ENCODE results near the gene DHX36.

The DHX36 gene

DNA sequence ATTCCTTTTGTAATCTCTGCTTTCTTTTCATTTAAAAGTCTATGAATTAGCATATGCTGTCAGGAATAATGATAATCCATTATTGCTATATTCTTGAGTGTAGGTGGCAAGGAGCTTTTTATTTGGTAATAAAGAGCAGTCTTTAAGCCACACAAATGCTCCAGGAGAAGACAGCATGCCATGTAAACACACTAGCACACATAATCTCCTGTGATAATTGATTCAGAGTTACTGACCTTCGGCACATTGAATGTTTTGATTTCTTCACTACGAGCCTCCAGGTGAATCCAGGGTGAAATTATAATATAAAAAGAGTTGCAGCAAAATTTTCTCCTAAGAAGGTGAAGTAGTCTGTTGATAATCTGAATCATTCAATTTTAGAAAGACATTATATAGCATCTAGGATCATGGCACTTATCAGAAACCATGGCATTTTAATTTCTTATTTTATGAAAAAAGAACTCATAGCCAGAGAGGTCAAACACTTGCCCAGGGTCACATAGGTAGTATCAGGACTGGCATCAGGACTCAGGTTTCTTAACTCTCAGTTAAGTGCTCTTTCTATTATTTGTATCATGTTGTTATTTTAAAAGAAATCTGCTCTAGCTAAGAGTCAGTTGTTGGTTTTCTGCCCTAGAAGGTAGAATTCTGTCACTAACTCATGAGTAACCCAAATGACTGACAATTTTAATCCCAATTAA, 21.3 kb upstream of the DHX36 start:
- no peak for DNase-seq (ENCODE audit: low read depth)
- TF ChIP-seq, protein P1, sequence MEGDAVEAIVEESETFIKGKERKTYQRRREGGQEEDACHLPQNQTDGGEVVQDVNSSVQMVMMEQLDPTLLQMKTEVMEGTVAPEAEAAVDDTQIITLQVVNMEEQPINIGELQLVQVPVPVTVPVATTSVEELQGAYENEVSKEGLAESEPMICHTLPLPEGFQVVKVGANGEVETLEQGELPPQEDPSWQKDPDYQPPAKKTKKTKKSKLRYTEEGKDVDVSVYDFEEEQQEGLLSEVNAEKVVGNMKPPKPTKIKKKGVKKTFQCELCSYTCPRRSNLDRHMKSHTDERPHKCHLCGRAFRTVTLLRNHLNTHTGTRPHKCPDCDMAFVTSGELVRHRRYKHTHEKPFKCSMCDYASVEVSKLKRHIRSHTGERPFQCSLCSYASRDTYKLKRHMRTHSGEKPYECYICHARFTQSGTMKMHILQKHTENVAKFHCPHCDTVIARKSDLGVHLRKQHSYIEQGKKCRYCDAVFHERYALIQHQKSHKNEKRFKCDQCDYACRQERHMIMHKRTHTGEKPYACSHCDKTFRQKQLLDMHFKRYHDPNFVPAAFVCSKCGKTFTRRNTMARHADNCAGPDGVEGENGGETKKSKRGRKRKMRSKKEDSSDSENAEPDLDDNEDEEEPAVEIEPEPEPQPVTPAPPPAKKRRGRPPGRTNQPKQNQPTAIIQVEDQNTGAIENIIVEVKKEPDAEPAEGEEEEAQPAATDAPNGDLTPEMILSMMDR (conservative IDR thresholded peaks at IDR 0.05; ENCODE audit: low read depth, low read length), result no peak

DNA sequence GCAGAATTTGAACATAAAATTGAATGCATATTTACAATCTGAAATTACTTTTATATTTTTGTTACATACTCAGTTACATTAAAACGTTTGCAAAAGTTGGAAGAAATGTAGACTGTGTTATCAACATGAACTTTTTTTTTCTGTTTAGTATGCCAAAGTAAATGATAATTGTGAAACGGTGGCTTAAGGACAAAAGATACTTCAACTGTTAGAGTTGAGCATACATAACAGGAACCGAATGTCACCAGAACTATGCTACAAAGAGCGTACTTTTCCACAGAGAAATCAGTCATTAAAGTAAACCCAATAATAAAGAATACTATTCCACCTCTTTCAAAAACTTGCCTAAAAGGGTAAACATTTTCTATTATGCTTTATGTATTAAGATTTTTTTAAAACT, 14.3 kb upstream of the DHX36 start:
- no peak overlapping the region for H3K4me3 ChIP-seq (ENCODE audit: low read depth, low read length)
- TF ChIP-seq, protein P1 (conservative IDR thresholded peaks at IDR 0.05; ENCODE audit: low read depth, low read length), result no peak
- no peak for DNase-seq (ENCODE audit: low read depth)

More for the DNA sequence above, 21.3 kb upstream of the DHX36 start:
- no peak overlapping the region for H3K4me3 ChIP-seq (ENCODE audit: low read depth, low read length)

DNA sequence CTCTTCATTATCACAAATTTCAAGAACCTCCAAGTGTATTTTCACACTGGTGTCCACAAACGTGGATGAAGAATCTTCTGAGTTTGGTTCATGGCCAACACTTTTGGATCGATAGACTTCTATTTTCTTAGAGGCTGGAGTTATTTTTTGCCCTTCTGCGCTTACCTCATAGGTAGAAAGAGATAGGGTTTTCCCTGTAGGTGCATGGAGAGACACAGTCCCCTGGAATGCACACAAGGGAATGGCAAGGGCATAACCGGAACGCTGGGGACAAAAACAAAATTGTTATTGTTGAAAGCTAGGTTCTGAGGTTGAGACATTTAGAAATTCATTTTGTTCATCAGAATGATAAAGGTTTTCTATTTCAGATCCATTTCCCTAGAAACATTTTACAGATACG, 13.7 kb upstream of the DHX36 start:
- H3K4me3 ChIP-seq (ENCODE audit: low read depth, low read length), result no peak overlapping the region
- no peak for DNase-seq (ENCODE audit: low read depth)
- TF ChIP-seq, protein P1 (conservative IDR thresholded peaks at IDR 0.05; ENCODE audit: low read depth, low read length), result no peak

DNA sequence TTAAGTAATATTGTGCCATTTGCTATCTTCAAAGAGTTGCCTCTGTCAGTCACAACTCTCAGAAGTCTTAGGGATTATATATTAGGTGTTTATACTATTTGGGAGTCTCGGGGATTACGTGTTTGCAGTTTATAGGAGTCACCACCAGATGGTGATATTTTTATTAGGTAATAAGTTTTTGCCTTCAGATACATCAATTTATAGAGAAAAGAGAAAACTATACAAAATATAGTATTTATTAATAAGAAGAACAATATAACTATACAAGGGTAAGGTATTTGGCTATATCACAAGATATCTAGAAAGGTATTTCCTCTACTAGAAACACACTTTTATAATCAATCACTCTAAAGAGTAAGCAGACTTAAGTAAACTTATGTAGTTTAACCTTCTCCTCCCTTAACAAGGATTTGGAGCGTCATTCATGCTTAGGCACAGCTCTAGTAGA, 10.7 kb upstream of the DHX36 start:
- TF ChIP-seq, protein P1 (conservative IDR thresholded peaks at IDR 0.05; ENCODE audit: low read depth, low read length), result peak; percentile 54
- H3K4me3 ChIP-seq (ENCODE audit: low read depth, low read length), result no peak overlapping the region
- DNase-seq (ENCODE audit: low read depth), result peak; percentile 66

DNA sequence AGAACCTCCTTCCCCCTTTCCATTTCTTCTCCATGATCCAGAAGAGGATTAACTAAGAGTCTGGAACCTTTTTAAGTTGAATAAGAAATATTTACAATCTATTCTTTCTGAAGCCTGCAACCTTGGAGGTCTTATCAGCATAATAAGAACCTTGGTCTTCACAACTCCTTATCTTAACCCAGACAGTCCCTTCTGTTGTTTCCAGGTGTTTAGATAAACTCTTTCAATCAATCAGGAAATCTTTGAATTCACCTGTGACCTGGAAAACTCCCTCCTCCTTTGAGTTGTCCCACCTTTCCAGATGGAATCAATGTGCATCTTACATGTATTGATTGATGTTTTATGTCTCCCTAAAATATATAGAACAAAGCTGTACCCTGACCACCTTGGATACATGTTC, 3.6 kb upstream of the DHX36 start:
- H3K4me3 ChIP-seq (ENCODE audit: low read depth, low read length), result no peak overlapping the region
- no peak for DNase-seq (ENCODE audit: low read depth)
- TF ChIP-seq, protein P1 (conservative IDR thresholded peaks at IDR 0.05; ENCODE audit: low read depth, low read length), result no peak

DNA sequence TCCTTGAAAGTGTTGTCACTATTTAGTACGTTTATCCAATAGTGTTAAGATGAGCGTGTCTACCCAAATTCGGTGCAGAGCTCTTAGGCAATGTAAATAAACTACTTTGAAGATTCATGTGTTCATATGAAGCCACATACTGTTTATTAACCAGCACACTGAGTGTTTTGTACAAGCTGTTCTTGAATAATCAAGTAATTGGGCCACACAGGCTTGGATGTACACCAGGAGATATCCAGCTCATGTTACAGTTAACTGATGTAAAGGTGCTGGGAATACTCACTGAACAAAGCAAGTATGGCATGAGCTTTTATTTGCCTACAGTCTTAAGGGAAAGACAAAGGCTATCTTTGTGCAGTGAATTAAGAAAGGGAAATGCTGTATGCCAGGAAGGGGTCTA, 632 bp upstream of the DHX36 start:
- peak; percentile 62 for DNase-seq (ENCODE audit: low read depth)

More for the DNA sequence above, 632 bp upstream of the DHX36 start:
- peak overlapping the region; percentile 88 for H3K4me3 ChIP-seq (ENCODE audit: low read depth, low read length)
- TF ChIP-seq, protein P1 (conservative IDR thresholded peaks at IDR 0.05; ENCODE audit: low read depth, low read length), result no peak

Data from choroid plexus epithelial cell (primary cell).